GM12891 (cell line): ENCODE data around the gene KCNMA1. TPM values are rescaled to one million over a fixed set of nuclear protein-coding genes. Genes with fewer than 3 reads are reported as not detected.
"Not testable (repeated sequence)": the region's sequence is repeated elsewhere in the genome, so short reads cannot be mapped to it uniquely, and the experiment has no call there.

Experiments
- DNase-seq: peaks from one replicate; pipeline ENCODE4 v3.0.0; 2011; ENCODE audit warnings: low spot score; ENCODE audit not compliant: insufficient read length
- FAIRE-seq: peaks from 2 replicates; lab custom pipeline; 2011; peaks lifted over from hg19 to GRCh38; lab: Jason Lieb, UNC
- PAX5 ChIP-seq: IDR thresholded peaks from 2 replicates; pipeline ENCODE4 v1.6.1; 2011; ENCODE audit warnings: low read length, moderate library complexity, mild to moderate bottlenecking; ENCODE audit not compliant: insufficient read depth, severe bottlenecking
- POLR2A ChIP-seq: IDR thresholded peaks from 2 replicates; pipeline ENCODE4 v1.6.1; 2011; ENCODE audit warnings: low read depth, low read length, control low read depth
- POLR2AphosphoS5 ChIP-seq: IDR thresholded peaks from 2 replicates; pipeline ENCODE4 v1.6.1; 2011; ENCODE audit warnings: low read depth, low read length, control low read depth
- POU2F2 ChIP-seq: IDR thresholded peaks from 2 replicates; pipeline ENCODE4 v1.6.1; 2011; ENCODE audit warnings: low read depth, mild to moderate bottlenecking, control low read depth, low read length, moderate library complexity
- SPI1 ChIP-seq: IDR thresholded peaks from 2 replicates; pipeline ENCODE4 v1.6.1; 2011; ENCODE audit warnings: low read depth, low read length, control low read depth
- TAF1 ChIP-seq: IDR thresholded peaks from 2 replicates; pipeline ENCODE4 v1.6.1; 2011; ENCODE audit warnings: low read depth, low read length, control low read depth
- polyA plus RNA-seq: library from polyadenylated mRNA; unstranded; fragments of >200 nt; gene quantifications from one replicate; pipeline ENCODE4 v1.2.1, GENCODE V29; 2012; ENCODE audit warnings: low read depth, missing spikeins, inconsistent platforms; ENCODE audit not compliant: missing spikeins

KCNMA1 gene
- 0.42 TPM for polyA plus RNA-seq

DNA sequence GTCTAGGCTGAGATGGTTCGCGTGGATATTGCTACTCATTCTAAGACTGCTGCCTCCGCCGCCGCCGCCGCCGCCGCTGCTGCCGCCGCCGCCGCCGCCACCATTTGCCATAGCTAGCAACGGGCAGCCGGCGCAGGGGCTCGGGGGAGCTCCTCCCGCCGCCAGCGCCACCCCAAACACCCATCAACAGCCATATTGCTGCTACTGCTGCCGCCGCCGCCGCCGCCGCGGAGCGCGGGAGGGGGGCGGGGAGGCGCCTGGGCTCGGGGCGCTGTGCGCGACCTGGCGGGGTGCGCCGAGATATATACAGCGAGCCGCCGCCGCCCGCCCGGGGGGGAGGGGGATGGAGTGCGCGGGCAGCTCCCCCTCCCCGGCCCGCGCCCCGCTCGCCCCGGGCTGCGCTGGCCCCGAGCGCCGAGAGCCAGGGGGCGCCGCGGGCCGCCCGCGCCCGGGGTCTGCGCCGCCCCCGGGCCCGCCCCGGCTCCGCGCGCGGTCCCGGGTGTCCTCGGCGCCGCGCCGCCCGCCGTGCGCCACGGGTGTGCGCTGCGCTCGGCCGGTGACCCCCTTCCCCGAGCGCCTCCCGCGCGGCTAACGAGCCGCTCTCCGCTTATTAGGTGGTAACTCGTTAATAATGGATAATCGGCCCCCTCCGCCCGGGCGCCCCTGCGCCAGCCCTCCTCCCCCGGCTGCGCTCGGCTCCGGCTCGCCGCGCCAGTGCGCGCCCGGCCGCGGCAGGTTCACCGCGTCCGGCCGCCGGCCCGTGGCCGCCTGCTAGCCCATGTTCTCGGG lies at the start of gene KCNMA1:
TSS of gene KCNMA1 (minus strand) at position 277 of the 789 bp plus-strand sequence.
- DNase-seq = no peak
- FAIRE-seq = no peak
- TF ChIP-seq SPI1 (no peak), POLR2AphosphoS5 (no peak), POLR2A (no peak), PAX5 (no peak), POU2F2 (no peak), TAF1 (no peak)

DNA sequence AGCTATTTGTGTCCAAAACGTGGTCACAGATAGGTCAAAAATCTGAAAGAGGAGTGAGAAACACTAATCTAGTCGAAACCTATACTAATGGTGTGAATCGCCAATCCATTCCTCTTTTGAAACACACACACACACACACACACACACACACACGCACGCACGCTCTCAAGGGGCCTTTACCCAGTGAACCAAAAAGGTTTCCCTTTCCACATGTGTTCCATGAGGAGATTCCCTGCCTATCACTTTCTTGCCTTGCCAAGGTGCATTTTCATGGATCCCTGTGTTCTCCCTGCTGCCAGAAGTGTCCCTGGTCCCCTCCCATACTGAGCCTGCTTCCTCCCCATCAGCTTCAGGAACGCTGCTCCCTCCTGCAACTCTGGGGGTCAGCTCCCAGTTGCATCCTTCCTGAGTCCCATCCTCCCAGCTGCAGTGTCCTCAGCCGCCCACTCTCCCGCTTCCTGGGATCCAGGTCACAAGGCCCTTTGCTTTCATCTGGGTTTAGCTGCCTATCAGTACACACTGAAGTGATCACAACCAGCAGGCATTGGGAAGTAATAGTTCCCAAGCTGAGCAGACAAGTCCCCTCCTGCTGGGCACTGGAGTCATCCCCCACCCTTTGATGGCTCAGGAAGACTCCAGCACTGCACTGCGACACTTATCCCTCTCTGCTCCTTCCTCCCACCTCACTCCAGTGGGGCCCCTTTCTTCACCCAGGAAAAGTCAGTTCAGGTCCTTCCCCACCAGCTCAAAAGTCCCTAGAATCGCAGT lies 49.2 kb upstream of the KCNMA1 start:
- no peak for FAIRE-seq
- DNase-seq = no peak
- TF ChIP-seq POLR2AphosphoS5 (no peak), POU2F2 (no peak), POLR2A (no peak), PAX5 (no peak), SPI1 (no peak), TAF1 (no peak)

DNA sequence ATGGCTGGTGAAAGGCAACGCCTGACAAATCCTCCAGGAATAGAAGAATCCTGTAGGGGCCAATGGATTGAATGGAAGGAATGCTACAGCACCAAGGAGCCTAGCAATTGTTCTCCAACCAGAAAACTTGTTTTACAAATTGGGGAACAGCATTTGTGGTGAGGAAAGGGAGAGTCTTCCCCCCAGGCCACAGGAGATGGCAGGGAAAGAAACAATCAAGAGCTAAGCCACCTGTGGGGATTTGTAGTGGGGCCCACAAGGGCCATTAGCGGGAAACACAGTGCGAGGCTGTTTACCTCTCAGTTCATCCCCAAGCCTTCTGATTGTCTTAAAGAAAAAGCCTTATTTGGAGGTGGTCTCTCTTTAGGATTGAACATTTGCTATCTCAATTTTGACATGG lies 48.5 kb upstream of the KCNMA1 start:
- no peak for TF ChIP-seq TAF1
- no peak for TF ChIP-seq SPI1
- TF ChIP-seq POLR2A = no peak
- no peak for DNase-seq
- FAIRE-seq = no peak

DNA sequence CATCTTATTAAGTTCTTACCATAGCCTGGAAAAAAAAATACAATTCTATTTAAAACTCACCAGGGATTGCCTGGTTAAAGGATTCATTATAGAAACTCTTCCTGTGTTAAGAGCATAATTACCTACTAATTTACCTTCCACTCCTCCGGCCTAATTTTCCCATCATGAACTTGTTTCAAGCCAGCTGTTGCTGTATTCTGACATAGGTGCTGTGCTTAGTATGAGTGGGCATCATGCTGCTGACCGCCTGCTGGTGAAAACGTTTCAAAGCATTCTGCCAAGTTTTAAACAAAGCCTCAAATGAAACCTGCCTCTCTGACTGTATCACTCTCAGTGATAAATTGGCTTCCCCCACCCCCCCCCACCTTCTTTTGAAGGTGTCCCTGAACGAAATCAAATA lies 47.8 kb upstream of the KCNMA1 start:
- FAIRE-seq = no peak
- no peak for DNase-seq
- no peak for TF ChIP-seq PAX5
- no peak for TF ChIP-seq POU2F2

DNA sequence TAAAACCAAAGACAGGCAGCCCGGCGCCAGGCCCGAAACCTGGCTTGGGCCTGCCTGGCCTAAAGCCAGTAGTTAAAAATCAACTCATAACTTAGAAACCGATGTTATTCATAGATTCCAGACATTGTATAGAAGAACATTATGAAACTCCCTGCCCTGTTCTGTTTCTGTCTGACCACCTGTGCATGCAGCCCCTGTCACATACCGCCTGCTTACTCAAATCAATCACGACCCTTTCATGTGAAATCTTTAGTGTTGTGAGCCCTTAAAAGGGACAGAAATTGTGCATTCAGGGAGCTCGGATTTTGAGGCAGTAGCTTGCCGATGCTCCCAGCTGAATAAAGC lies 45.5 kb upstream of the KCNMA1 start:
- not testable (repeated sequence) for FAIRE-seq, DNase-seq

DNA sequence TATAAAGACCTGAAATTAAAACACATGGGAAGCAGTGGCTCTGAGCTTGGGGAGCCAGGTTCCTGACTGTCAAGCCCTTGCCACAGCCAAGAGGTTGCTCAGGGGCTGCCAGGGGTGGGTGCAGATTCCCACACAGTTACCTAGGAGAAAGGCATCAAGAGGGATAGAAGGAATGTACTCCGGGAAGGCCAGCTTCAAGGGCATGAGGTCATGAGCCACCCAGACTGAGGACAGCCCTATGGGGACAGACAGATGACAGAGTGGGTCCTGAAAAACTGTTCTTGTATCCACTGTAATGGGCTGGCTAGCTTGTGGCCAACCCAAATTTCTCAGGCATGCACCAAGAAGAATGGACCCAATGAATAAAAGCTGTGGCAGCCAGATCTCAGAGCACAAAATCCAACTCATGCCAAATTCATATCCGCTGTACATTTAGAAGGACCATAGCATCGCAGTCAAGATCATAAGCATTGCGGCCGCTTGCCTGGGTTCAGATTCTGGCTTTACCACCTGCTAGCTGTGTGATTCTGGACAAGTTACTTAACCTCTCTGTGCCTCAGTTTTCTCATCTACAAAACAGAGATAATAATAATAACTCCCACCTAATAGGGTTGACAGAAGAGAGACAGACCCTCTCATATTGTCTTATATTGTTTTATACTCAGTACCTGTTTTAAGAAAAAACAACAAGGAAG lies 44.9 kb upstream of the KCNMA1 start:
- TF ChIP-seq PAX5 (no peak), TAF1 (no peak), POU2F2 (no peak), POLR2AphosphoS5 (no peak)
- DNase-seq (no peak), FAIRE-seq (no peak)

DNA sequence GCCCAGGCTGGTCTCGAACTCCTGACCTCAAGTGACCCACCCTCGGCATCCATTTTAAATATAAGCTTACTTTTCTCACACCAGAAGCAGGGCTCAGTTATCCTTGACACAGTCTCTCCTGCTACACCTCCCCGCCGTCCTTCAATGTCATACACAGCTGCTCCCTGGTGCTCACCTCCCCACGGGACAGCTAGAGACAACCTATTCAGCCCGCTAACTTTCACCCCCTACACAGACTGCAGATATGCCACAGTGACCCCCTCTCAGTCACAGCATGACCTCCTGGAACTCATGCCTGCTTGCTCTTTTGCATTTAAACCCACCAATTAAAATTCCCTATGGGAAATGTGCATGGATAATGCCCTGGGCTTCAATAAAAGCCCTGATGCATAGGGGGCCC lies 44.2 kb upstream of the KCNMA1 start:
- no peak for DNase-seq
- no peak for FAIRE-seq
- TF ChIP-seq SPI1 = no peak
- TF ChIP-seq TAF1 = no peak
- TF ChIP-seq POU2F2 = no peak
- no peak for TF ChIP-seq PAX5
- no peak for TF ChIP-seq POLR2AphosphoS5
- no peak for TF ChIP-seq POLR2A

DNA sequence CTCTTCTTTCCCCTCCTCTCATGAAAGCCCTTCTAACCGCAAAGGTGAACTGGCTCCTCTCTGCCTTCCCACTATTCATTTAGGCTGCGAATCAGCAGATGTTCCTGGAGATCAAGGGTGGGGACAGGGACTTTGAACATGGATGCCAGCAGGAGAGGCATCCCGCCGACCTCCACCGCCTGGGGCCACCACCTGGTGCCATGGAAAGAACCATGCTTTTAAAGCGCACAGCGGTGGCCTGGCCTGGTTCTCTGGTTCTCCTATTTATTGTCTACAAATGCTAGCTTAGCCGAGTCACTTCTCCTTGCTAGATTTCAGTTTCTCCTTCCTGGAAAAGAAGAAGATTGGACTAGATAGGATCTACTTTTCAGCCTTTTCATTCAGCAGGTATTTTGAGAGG lies 43.2 kb upstream of the KCNMA1 start:
- no peak for DNase-seq
- no peak for FAIRE-seq
- TF ChIP-seq POU2F2 (no peak), POLR2AphosphoS5 (no peak), POLR2A (no peak), PAX5 (no peak)

DNA sequence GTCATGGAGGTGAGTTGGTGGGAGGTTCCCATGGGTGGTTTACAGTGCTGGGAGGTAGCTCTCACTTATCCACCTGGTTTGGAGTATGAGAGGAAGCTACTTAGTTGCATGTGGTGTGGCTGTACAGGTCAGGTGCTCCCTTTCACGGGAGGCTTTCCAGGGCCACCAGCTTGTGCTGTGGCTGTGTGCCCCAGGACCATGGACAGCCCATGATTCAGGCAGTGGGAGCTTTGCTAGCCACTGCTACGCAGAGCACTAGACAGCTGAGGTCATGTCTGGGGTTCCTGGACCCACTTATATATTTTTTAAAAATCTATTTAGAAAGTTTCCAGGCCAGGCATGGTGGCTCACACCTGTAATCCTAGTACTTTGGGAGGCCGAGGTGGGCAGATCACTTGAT lies 42.5 kb upstream of the KCNMA1 start:
- TF ChIP-seq POLR2A (no peak), POU2F2 (no peak), TAF1 (no peak), SPI1 (no peak), PAX5 (no peak), POLR2AphosphoS5 (no peak)
- FAIRE-seq = no peak

DNA sequence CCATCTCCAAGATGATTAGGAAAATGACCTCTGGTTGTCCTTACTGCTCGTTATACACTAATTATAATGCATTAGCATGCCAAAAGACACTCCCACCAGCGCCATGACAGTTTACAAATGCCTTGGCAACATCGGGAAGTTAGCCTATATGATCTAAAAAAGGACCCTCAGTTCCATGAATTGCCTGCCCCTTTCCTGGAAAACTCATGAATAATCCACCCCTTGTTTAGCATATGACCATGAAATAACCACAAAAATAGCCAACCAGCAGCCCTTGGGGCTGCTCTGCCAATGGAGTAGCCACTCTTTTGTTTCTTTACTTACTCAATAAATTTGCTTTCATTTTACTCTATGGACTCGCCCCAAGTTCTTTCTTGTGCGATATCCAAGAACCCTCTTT lies 41.6 kb upstream of the KCNMA1 start:
- FAIRE-seq = no peak
- DNase-seq = no peak
- TF ChIP-seq POLR2AphosphoS5 (no peak), SPI1 (no peak), PAX5 (no peak), TAF1 (no peak), POLR2A (no peak), POU2F2 (no peak)

More for the DNA sequence above, 42.5 kb upstream of the KCNMA1 start:
- DNase-seq = no peak
